Coronary artery (tissue), 2 donors: ENCODE data around the gene C1QL1.

Source experiments
- DNase-seq: peaks from one replicate; pipeline ENCODE4 v3.0.0-alpha.2; 2017; ENCODE audit warnings: low spot score
- H3K27ac ChIP-seq, 2 donors: fragments of 200-600 bp; sonication (generic); one replicate each; pipeline ENCODE4 v1.5.1; 2016 to 2019
- H3K4me3 ChIP-seq: fragments of 200-600 bp; sonication (generic); 2 replicates; pipeline ENCODE4 v1.5.1; 2016; ENCODE audit warnings: mild to moderate bottlenecking, moderate library complexity
- CTCF ChIP-seq: fragments of 200-600 bp; sonication (generic); IDR thresholded peaks from one replicate; pipeline ENCODE4 v1.5.1; 2019; ENCODE audit warnings: antibody characterized with exemption

The C1QL1 gene

GRCh38 chr17:45008216-45008615, 40.1 kb upstream of the C1QL1 start:
- H3K4me3 ChIP-seq: no peak overlapping the region
- no peak for TF ChIP-seq CTCF
- H3K27ac ChIP-seq: no peak overlapping the region
- no peak for DNase-seq

GRCh38 chr17:45006927-45007461, 38.9 kb upstream of the C1QL1 start:
- no peak overlapping the region for H3K4me3 ChIP-seq
- H3K27ac ChIP-seq: no peak overlapping the region
- no peak for DNase-seq
- TF ChIP-seq CTCF: no peak

DNA sequence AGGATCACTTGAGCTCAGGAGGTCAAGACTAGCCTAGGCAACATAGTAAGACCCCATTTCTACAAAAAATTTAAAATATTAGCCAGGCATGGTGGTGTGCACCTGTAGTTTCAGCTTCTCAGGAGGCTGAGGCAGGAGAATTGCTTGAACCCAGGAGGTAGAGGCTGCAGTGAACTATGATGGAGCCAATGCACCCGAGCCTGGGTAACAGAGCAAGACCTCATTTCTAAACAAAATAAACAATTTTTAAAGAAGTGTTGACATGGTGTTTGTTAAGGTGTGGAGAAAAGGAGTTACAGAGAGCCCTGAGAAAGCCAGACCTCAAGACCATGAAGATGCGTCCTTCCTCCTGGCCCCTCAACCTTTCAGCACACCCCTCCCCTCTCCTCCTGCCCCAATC, 37.6 kb upstream of the C1QL1 start:
- no peak overlapping the region for H3K4me3 ChIP-seq
- DNase-seq: no peak
- no peak overlapping the region for H3K27ac ChIP-seq
- no peak for TF ChIP-seq CTCF

- TF ChIP-seq CTCF: no peak
- H3K4me3 ChIP-seq: no peak overlapping the region
- no peak for DNase-seq
- no peak overlapping the region for H3K27ac ChIP-seq
Measured at GRCh38 chr17:45004388-45004787, 36.3 kb upstream of the C1QL1 start.

- Histone ChIP-seq H3K4me3 (no peak overlapping the region), H3K27ac (no peak overlapping the region)
- DNase-seq: no peak
- TF ChIP-seq CTCF: no peak
Measured at GRCh38 chr17:45003877-45004276, 35.8 kb upstream of the C1QL1 start.

DNA sequence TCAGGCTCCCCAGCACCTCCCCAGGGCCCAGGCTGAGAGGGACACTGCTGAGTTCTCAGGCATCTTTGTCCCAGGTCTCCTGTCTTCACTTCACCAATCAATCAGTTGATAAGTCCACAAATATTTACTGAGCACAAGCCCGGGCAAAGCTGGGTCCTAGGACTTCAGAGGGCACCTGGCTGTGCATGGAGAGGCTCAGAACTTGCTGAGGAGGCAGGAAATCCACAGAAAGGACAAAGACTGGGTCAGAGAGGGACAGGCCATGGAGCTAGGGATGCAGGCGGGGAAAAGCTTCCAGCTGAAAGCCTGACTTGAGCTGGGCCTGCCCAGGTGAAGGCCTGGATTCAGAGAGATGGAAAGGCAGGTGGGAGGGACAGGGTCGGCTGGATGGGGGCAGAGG, 33.2 kb upstream of the C1QL1 start:
- TF ChIP-seq CTCF: no peak
- no peak for DNase-seq
- Histone ChIP-seq H3K27ac (no peak overlapping the region), H3K4me3 (no peak overlapping the region)

- DNase-seq: no peak
- TF ChIP-seq CTCF: no peak
- Histone ChIP-seq H3K27ac (no peak overlapping the region), H3K4me3 (no peak overlapping the region)
Measured at GRCh38 chr17:44999433-44999832, 31.3 kb upstream of the C1QL1 start.
